Loucy (cell line): ENCODE results near the gene SLC1A1.

ENCODE experiments used
- H2AFZ ChIP-seq: fragments of 200-600 bp; sonication (generic); 2 replicates; pipeline ENCODE4 v1.6.0; 2016; ENCODE audit warnings: antibody characterized with exemption, mild to moderate bottlenecking, low read length, moderate library complexity
- H3F3A ChIP-seq: fragments of 200-600 bp; 2 replicates; pipeline ENCODE4 v1.6.0; 2016; ENCODE audit warnings: antibody characterized with exemption, low read depth, mild to moderate bottlenecking
- H3K27me3 ChIP-seq: fragments of 200-600 bp; sonication (generic); 2 replicates; pipeline ENCODE4 v1.6.1; 2014; ENCODE audit warnings: low read length, mild to moderate bottlenecking; ENCODE audit not compliant: insufficient read depth, poor library complexity, severe bottlenecking
- H3K36me3 ChIP-seq: fragments of 200-600 bp; sonication (generic); 2 replicates; pipeline ENCODE4 v1.6.1; 2016; ENCODE audit warnings: low read length; ENCODE audit not compliant: insufficient read depth
- H3K4me1 ChIP-seq: fragments of 200-600 bp; sonication (generic); 2 replicates; pipeline ENCODE4 v1.5.1; 2014; ENCODE audit warnings: low read length, mild to moderate bottlenecking; ENCODE audit not compliant: insufficient read depth, poor library complexity, severe bottlenecking
- H3K4me2 ChIP-seq: fragments of 200-600 bp; sonication (generic); 2 replicates; pipeline ENCODE4 v1.6.0; 2014; ENCODE audit warnings: antibody characterized with exemption, low read length, low read depth, mild to moderate bottlenecking; ENCODE audit not compliant: poor library complexity, severe bottlenecking
- H3K4me3 ChIP-seq: fragments of 200-600 bp; sonication (generic); 2 replicates; pipeline ENCODE4 v1.5.1; 2014; ENCODE audit warnings: low read length, mild to moderate bottlenecking, mixed read lengths; ENCODE audit not compliant: poor library complexity, severe bottlenecking
- H3K79me2 ChIP-seq: fragments of 200-600 bp; sonication (generic); 2 replicates; pipeline ENCODE4 v1.6.1; 2014; ENCODE audit warnings: low read length; ENCODE audit not compliant: insufficient read depth
- H3K9ac ChIP-seq: fragments of 200-600 bp; sonication (generic); 2 replicates; pipeline ENCODE4 v1.6.0; 2014; ENCODE audit warnings: mild to moderate bottlenecking, low read depth, low read length, moderate library complexity; ENCODE audit not compliant: poor library complexity, severe bottlenecking
- H3K9me2 ChIP-seq: fragments of 200-600 bp; sonication (generic); replicated peaks from 2 replicates; pipeline ENCODE4 v1.6.1; 2016; ENCODE audit warnings: low read depth, low read length, mixed read lengths
- H3K9me3 ChIP-seq: fragments of 200-600 bp; sonication (generic); 2 replicates; pipeline ENCODE4 v1.6.1; 2014; ENCODE audit warnings: mild to moderate bottlenecking, antibody characterized with exemption, low read length, low read depth; ENCODE audit not compliant: insufficient read depth
- H4K20me1 ChIP-seq: fragments of 200-600 bp; sonication (generic); 2 replicates; pipeline ENCODE4 v1.6.0; 2014; ENCODE audit warnings: antibody characterized with exemption, low read length, mild to moderate bottlenecking; ENCODE audit not compliant: insufficient read depth, poor library complexity, severe bottlenecking
- EZH2phosphoT487 ChIP-seq: fragments of 200-600 bp; IDR thresholded peaks from 2 replicates; pipeline ENCODE4 v1.6.1; 2018; ENCODE audit warnings: antibody characterized with exemption, mild to moderate bottlenecking, moderate library complexity, borderline replicate concordance
- TF ChIP-seq, protein P1 (sequence below): fragments of 200-600 bp; sonication (generic); conservative IDR thresholded peaks from 2 replicates; pipeline ENCODE4 v1.5.1; 2014; ENCODE audit warnings: mild to moderate bottlenecking, antibody characterized with exemption, low read length

SLC1A1 gene

DNA sequence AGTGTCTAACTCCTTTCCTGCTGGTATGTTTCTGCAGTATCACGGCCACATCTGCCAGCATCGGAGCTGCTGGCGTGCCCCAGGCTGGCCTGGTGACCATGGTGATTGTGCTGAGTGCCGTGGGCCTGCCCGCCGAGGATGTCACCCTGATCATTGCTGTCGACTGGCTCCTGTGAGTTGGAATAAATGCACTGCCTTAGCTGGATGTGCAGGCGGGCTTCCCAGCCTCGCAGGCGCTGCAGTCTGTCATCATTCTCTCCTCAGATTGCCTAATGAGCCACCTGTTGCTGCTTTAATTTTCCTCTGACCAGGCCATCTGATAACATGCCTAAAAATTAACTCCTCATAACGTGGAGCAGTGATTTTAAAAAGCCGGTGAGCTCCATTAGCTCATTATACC lies 92.7 kb downstream of the SLC1A1 start:
- H3F3A ChIP-seq = no peaks in the 10 kb centered on the region
- H3K9me3 ChIP-seq = no peaks in the 10 kb centered on the region
- no peak overlapping the region for H2AFZ ChIP-seq
- H3K4me1 ChIP-seq = no peaks in the 10 kb centered on the region
- no peak overlapping the region for H3K4me3 ChIP-seq
- H4K20me1 ChIP-seq = no peaks in the 10 kb centered on the region
- peaks cover 77% of the 10 kb centered on the region for H3K27me3 ChIP-seq
- TF ChIP-seq, protein P1, sequence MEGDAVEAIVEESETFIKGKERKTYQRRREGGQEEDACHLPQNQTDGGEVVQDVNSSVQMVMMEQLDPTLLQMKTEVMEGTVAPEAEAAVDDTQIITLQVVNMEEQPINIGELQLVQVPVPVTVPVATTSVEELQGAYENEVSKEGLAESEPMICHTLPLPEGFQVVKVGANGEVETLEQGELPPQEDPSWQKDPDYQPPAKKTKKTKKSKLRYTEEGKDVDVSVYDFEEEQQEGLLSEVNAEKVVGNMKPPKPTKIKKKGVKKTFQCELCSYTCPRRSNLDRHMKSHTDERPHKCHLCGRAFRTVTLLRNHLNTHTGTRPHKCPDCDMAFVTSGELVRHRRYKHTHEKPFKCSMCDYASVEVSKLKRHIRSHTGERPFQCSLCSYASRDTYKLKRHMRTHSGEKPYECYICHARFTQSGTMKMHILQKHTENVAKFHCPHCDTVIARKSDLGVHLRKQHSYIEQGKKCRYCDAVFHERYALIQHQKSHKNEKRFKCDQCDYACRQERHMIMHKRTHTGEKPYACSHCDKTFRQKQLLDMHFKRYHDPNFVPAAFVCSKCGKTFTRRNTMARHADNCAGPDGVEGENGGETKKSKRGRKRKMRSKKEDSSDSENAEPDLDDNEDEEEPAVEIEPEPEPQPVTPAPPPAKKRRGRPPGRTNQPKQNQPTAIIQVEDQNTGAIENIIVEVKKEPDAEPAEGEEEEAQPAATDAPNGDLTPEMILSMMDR = no peak
- no peak for TF ChIP-seq EZH2phosphoT487
- no peak overlapping the region for H3K4me2 ChIP-seq
- no peaks in the 10 kb centered on the region for H3K36me3 ChIP-seq
- no peak overlapping the region for H3K9ac ChIP-seq
- H3K9me2 ChIP-seq = no peaks in the 10 kb centered on the region
- no peaks in the 10 kb centered on the region for H3K79me2 ChIP-seq

DNA sequence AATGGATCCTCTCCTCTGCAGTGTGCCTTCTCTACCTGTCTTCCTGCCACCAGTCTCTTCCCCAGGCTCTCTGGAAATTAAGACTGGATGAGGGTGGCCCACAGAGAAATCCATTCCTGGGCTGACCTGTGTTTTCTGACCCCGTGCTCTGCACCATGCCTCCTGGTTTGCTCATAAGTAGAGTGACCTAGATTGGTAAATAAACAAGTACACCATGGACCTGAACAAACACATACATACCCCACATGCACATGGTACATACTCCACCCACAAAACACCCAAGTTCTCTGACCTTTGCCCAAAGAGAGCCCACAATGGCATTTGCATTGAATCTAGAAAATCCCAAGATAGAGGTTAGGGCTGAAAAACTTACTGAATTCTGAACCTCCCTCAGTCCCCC lies 94.4 kb downstream of the SLC1A1 start:
- Histone ChIP-seq H3K36me3 (no peaks in the 10 kb centered on the region), H3K79me2 (no peaks in the 10 kb centered on the region), H3F3A (no peaks in the 10 kb centered on the region), H3K27me3 (peaks cover 67% of the 10 kb centered on the region), H3K9ac (no peak overlapping the region), H2AFZ (no peak overlapping the region), H4K20me1 (no peaks in the 10 kb centered on the region), H3K9me3 (no peaks in the 10 kb centered on the region), H3K9me2 (no peaks in the 10 kb centered on the region), H3K4me3 (no peak overlapping the region), H3K4me1 (no peaks in the 10 kb centered on the region), H3K4me2 (no peak overlapping the region)
- TF ChIP-seq, protein P1 = no peak
- TF ChIP-seq EZH2phosphoT487 = no peak

DNA sequence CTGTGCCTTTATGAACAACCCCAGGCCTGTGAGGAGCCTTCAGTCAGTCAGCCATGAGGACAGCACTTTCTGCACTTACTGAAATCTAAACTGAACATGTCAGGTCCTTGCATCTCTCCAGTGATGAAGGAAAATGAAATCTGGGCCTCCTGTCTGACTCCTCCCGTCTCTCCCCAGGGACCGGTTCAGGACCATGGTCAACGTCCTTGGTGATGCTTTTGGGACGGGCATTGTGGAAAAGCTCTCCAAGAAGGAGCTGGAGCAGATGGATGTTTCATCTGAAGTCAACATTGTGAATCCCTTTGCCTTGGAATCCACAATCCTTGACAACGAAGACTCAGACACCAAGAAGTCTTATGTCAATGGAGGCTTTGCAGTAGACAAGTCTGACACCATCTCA lies 94.9 kb downstream of the SLC1A1 start:
- Histone ChIP-seq H3K27me3 (peaks cover 65% of the 10 kb centered on the region), H3K79me2 (no peaks in the 10 kb centered on the region), H3K36me3 (no peaks in the 10 kb centered on the region), H3K9ac (no peak overlapping the region), H3K9me2 (no peaks in the 10 kb centered on the region), H3K4me3 (no peak overlapping the region), H3K4me2 (no peak overlapping the region), H3K4me1 (no peaks in the 10 kb centered on the region), H2AFZ (no peak overlapping the region), H3K9me3 (no peaks in the 10 kb centered on the region), H3F3A (no peaks in the 10 kb centered on the region), H4K20me1 (no peaks in the 10 kb centered on the region)
- TF ChIP-seq EZH2phosphoT487 = no peak
- TF ChIP-seq, protein P1 = no peak
